ENCODE data around the gene TBX1. TPM values are rescaled to one million over a fixed set of nuclear protein-coding genes. Genes with fewer than 3 reads are reported as not detected.
A peak's percentile ranks its signal among the peaks of the same experiment; 100 is the strongest.

TBX1 gene
- total RNA-seq, 1 donor from 2014 or later, result 5.9 TPM

- Mint-ChIP-seq H3K27me3 (no peaks in the 10 kb centered on the region), H3K36me3 (ENCODE audit: insufficient read depth) (peaks cover 2% of the 10 kb centered on the region), H3K4me1 (ENCODE audit: low read depth) (no peaks in the 10 kb centered on the region), H3K4me3 (ENCODE audit: low read depth) (no peak overlapping the region), H3K27ac (peak overlapping the region; percentile 4), H3K9me3 (ENCODE audit: low read depth) (no peaks in the 10 kb centered on the region)
- TF ChIP-seq CTCF (IDR thresholded peaks at IDR 0.05; ENCODE audit: unreplicated experiment), result no peak
- DNase-seq (ENCODE audit: low spot score, unreplicated experiment), result no peak
Measured at GRCh38 chr22:19802001-19802893, 41.7 kb downstream of the TBX1 start.

GRCh38 chr22:19802894-19803735 lies 42.5 kb downstream of the TBX1 start:
- DNase-seq (ENCODE audit: low spot score, unreplicated experiment), result no peak
- no peaks in the 10 kb centered on the region for H3K4me1 Mint-ChIP-seq (ENCODE audit: low read depth)
- H3K27me3 Mint-ChIP-seq, result no peaks in the 10 kb centered on the region
- H3K36me3 Mint-ChIP-seq (ENCODE audit: insufficient read depth), result peaks cover 2% of the 10 kb centered on the region
- no peak overlapping the region for H3K4me3 Mint-ChIP-seq (ENCODE audit: low read depth)
- no peak overlapping the region for H3K27ac Mint-ChIP-seq
- no peaks in the 10 kb centered on the region for H3K9me3 Mint-ChIP-seq (ENCODE audit: low read depth)
- TF ChIP-seq CTCF (IDR thresholded peaks at IDR 0.05; ENCODE audit: unreplicated experiment), result no peak

- H3K4me3 Mint-ChIP-seq (ENCODE audit: low read depth), result no peak overlapping the region
- no peak for DNase-seq (ENCODE audit: low spot score, unreplicated experiment)
- H3K4me1 Mint-ChIP-seq (ENCODE audit: low read depth), result no peaks in the 10 kb centered on the region
- no peak for TF ChIP-seq CTCF (IDR thresholded peaks at IDR 0.05; ENCODE audit: unreplicated experiment)
- H3K27me3 Mint-ChIP-seq, result no peaks in the 10 kb centered on the region
- no peaks in the 10 kb centered on the region for H3K9me3 Mint-ChIP-seq (ENCODE audit: low read depth)
- peaks cover 2% of the 10 kb centered on the region for H3K36me3 Mint-ChIP-seq (ENCODE audit: insufficient read depth)
- no peak overlapping the region for H3K27ac Mint-ChIP-seq
Measured at GRCh38 chr22:19803736-19804267, 43.2 kb downstream of the TBX1 start.

GRCh38 chr22:19805821-19806212 lies 45.2 kb downstream of the TBX1 start:
- Mint-ChIP-seq H3K4me1 (ENCODE audit: low read depth) (no peaks in the 10 kb centered on the region), H3K9me3 (ENCODE audit: low read depth) (no peaks in the 10 kb centered on the region), H3K4me3 (ENCODE audit: low read depth) (no peak overlapping the region), H3K27ac (no peak overlapping the region), H3K36me3 (ENCODE audit: insufficient read depth) (no peaks in the 10 kb centered on the region), H3K27me3 (no peaks in the 10 kb centered on the region)
- no peak for DNase-seq (ENCODE audit: low spot score, unreplicated experiment)
- no peak for TF ChIP-seq CTCF (IDR thresholded peaks at IDR 0.05; ENCODE audit: unreplicated experiment)

Data from progenitor cell of endocrine pancreas (in vitro differentiated cells).